Keratinocyte (primary cell): ENCODE data around the gene GPRC5A.

Experiments
- EZH2 ChIP-seq: IDR thresholded peaks from one replicate; pipeline ENCODE4 v1.6.1; 2012; ENCODE audit warnings: inconsistent platforms, mild to moderate bottlenecking, low read length, moderate library complexity
- TF ChIP-seq, protein P1 (sequence below), 3 experiments: IDR thresholded peaks in 1 of 3; conservative IDR thresholded peaks in 1 of 3; optimal IDR thresholded peaks in 1 of 3; 2 replicates in 2 of 3; 3 replicates in 1 of 3; pipeline versions ENCODE3 to v1.5.1; 2011; ENCODE audit warnings: low read length in 3 of 3, mild to moderate bottlenecking in 3 of 3, moderate library complexity in 2 of 3, control low read depth in 1 of 3, inconsistent platforms in 1 of 3; ENCODE audit not compliant: insufficient read depth in 2 of 3; ENCODE audit errors: extremely low read depth in 1 of 3

DNA sequence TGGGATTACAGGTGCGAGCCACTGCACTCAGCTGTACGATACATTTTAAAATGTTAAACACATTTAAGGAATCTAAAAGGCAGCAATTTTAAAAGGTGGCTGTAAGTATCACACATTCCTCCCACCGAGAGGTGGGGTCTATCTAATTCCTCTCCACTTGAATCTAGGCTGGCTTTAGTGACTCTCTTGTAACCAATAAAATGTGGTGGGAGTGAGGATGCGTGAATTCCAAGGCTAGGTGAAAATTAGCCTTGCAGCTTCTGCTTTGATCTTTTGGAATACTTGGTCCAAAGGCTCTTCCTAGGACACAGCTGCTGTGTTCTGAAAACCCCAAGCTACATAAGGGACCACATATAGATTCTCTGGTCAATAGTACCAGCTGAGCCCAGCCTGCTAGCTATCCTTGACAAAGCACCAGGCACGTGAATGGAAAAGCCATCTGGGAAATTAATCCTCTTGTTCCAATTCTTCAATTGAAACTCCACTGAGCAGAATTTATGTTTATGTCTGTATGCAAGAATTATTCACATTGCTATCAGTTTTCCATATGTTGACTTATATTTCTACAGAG is 69.4 kb downstream of the GPRC5A start:
- TF ChIP-seq, protein P1, sequence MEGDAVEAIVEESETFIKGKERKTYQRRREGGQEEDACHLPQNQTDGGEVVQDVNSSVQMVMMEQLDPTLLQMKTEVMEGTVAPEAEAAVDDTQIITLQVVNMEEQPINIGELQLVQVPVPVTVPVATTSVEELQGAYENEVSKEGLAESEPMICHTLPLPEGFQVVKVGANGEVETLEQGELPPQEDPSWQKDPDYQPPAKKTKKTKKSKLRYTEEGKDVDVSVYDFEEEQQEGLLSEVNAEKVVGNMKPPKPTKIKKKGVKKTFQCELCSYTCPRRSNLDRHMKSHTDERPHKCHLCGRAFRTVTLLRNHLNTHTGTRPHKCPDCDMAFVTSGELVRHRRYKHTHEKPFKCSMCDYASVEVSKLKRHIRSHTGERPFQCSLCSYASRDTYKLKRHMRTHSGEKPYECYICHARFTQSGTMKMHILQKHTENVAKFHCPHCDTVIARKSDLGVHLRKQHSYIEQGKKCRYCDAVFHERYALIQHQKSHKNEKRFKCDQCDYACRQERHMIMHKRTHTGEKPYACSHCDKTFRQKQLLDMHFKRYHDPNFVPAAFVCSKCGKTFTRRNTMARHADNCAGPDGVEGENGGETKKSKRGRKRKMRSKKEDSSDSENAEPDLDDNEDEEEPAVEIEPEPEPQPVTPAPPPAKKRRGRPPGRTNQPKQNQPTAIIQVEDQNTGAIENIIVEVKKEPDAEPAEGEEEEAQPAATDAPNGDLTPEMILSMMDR (optimal IDR thresholded peaks at IDR 0.05 in 1 of 3, IDR thresholded peaks at IDR 0.05 in 1 of 3, conservative IDR thresholded peaks at IDR 0.05 in 1 of 3; ENCODE audit: extremely low read depth in 1 of 3, insufficient read depth in 2 of 3, low read length in 3 of 3): no peak
- no peak for TF ChIP-seq EZH2
